GM19372 (cell line): ENCODE results near the gene TARBP1.
"Not testable (repeated sequence)": the region's sequence is repeated elsewhere in the genome, so short reads cannot be mapped to it uniquely, and the experiment has no call there.

Source experiments
- ATAC-seq: cut with Tn5 transposase; IDR thresholded peaks from one replicate; pipeline ENCODE4 v1.9.1; 2021; ENCODE audit warnings: mild to moderate bottlenecking, low read depth, moderate library complexity; ENCODE audit not compliant: unreplicated experiment

Gene TARBP1

GRCh38 chr1:234368320-234369032 is 110.5 kb downstream of the TARBP1 start:
- no peak for ATAC-seq

- no peak for ATAC-seq
These were observed 116.4 kb downstream of the TARBP1 start for GRCh38 chr1:234362558-234362957.

GRCh38 chr1:234361102-234361603 is 117.8 kb downstream of the TARBP1 start:
- no peak for ATAC-seq

GRCh38 chr1:234357831-234358230 is 121.1 kb downstream of the TARBP1 start:
- ATAC-seq = no peak

GRCh38 chr1:234356615-234357269 is 122.2 kb downstream of the TARBP1 start:
- not testable (repeated sequence) for ATAC-seq

GRCh38 chr1:234355782-234356510 is 123.0 kb downstream of the TARBP1 start:
- no peak for ATAC-seq

GRCh38 chr1:234348964-234349363 is 130.0 kb downstream of the TARBP1 start:
- no peak for ATAC-seq

GRCh38 chr1:234345237-234345636 is 133.7 kb downstream of the TARBP1 start:
- no peak for ATAC-seq

GRCh38 chr1:234342774-234343173 is 136.2 kb downstream of the TARBP1 start:
- no peak for ATAC-seq
